NCI-H2171 treated with DMSO at 0.1 percent for 48 hours (cell line): Measurements from ENCODE around the gene LGI4.
A peak's percentile ranks its signal among the peaks of the same experiment; 100 is the strongest.

Source experiments
- DNase-seq: peaks from one replicate; lab custom pipeline; 2025; lab: John Stamatoyannopoulos, UW

The LGI4 gene

GRCh38 chr19:35123573-35123972 lies 11.3 kb downstream of the LGI4 start:
- DNase-seq, result peak; percentile 29

- DNase-seq, result peak; percentile 54
Observed at GRCh38 chr19:35122687-35123551, 11.9 kb downstream of the LGI4 start.

DNA sequence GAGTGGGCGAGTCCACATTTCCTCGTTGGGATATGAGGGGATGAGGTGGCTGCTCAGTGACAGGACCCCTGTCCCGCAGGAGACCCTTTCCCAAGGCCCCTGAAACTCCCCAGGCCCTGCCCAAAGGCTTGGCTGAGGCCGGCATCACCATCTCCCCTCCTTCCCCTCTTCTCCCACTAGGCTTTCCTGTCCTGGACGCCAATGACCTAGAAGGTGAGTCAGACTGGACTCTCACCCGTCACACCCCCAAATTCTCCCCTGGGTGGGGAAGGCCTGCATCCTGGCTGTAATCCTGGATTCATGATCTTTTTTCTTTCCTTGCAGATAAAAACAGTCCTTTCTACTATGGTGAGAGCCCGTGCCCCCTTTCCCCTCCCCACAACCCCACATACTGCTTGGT lies 14.0 kb downstream of the LGI4 start:
- DNase-seq, result no peak

- peak; percentile 91 for DNase-seq
Observed at GRCh38 chr19:35120492-35120891, 14.4 kb downstream of the LGI4 start.

DNA sequence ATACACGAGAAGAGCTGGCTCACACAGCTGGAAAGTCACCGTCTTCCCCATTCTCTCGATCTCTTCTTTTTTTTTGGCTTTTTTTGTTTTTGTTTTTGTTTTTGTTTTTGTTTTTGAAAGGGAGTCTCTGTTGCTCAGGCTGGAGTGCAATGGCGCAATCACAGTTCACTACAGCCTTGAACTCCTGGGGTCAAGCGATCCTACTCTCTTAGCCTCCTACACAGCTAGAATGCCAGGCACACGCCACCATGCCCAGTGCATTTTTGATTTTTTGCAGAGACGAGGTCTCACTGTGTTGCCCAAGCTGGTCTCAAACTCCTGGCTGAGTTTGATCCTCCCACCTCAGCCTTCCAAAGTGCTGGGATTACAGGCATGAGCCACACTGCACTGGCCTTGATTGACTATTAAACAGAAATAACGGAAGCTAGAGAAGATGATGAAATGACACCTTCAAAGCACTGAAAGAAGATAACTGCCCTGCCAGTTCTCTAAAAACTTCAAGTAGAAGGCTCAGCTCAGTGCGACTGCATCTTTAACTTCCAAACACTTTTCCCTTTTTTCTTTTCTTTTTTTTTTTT lies 15.2 kb downstream of the LGI4 start:
- DNase-seq, result no peak

DNA sequence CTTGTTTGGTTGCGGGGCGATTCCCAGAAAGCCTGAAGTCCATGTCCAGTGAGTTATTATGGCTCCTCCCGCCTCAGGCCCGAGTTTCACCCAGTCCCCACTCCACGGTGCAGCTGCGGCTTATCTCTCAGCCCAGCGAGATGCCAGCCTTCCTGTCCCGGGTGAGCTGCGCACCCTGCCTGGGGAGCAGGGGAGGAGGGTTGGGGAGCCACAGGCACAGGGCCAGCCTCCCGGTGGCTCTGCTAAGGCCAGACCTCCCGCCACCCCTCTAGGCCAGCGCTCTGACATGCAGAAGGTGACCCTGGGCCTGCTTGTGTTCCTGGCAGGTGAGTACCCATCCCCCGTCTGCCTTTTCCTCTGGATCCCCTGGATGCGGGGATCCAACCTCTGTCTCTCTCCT lies 15.8 kb downstream of the LGI4 start:
- no peak for DNase-seq

- DNase-seq, result no peak
Observed at GRCh38 chr19:35118268-35119020, 16.4 kb downstream of the LGI4 start.

DNA sequence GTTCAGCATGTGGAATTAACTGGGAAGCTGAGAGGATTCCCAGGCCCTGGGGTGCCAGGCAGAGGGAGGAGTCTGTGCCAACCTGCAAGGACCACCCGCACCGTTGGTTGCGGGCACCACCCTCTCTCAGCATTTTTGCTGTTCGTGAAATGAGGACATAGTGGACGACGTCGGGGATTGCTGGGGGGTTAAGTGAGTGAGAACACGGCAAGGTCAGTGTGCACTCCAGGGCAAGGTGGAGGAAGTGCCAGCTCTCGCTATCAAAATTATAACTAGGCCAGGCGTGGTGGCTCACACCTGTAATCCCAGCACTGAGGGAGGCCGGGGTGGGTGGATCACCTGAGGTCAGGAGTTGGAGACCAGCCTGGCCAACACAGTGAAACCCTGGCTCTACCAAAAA lies 17.1 kb downstream of the LGI4 start:
- DNase-seq, result no peak

- peak; percentile 38 for DNase-seq
Observed at GRCh38 chr19:35117116-35117515, 17.7 kb downstream of the LGI4 start.

DNA sequence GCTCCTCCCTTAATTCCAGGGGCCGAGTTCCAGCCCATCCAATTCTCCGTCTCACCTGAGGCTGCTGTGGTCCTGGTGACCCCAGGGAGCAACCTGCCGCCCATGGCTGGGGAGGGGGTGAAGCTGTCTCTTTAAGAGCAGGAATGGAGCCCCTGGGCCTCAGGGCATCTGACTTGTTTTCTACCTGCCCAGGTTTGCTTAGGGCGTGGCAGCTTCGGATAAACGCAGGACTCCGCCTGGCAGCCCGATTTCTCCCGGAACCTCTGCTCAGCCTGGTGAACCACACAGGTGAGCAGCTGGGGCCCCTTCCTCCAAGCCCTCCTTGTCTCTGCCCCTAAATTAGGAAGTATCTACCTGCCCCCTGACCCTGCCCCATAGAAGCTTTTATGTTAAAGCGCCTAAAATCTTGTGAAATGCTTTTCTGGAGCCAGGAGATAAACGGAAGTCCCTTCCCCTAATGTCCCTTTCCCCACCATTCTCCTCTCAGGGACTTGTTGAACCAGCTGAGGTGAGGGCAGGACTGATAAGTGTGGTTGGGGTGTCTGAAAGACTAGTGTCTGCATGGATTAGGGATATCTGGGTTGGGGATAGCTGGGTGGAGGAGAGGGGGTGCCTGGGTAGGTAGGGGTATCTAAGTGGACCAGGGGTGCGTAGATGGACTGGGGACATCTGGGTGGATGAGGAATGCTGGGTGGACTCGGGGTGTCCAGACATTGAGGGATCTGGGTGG lies 18.6 kb downstream of the LGI4 start:
- no peak for DNase-seq

DNA sequence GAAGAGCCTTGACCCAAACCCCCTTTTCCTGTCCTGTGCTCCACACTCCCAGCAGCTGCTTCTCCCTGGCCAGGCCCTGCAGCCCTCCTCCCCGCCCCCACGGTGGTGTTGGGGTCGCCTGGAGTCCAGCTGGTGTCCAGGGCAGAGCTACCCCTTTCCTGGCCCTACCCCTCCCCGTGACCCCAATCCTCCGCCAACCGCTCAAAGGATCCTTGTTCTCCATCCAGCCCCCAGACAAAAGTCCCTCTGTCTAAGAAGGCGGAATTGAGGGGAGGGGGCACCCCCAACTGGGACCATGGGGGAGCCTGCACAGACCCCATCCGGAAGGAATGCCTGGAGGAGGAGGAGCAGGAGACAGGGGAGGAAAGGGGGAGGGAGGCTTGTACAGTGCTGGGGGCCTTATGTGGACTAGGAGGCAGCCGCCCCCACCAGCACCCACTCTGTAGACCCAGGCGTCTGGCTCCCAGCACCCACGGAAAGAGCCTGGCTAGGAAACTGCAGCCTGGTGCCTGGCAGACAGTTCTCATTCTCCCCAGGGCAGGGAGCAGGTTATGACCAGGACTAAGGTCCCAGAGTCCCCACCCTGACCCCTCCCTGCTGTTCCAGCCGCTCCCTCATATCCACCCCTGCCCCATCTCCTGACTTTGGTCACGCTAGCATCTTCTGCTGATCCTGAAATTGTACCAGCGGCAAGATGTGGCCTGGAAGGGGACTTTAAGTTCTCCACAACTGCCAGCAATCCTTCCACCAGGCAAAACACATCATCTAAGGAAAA lies 19.5 kb downstream of the LGI4 start, which contains the start of gene FXYD3:
Gene FXYD3 (plus strand): TSS at position 647 of the 775 bp plus-strand sequence. CDS start 3,554 bp downstream, outside the sequence.
- DNase-seq, result no peak

DNA sequence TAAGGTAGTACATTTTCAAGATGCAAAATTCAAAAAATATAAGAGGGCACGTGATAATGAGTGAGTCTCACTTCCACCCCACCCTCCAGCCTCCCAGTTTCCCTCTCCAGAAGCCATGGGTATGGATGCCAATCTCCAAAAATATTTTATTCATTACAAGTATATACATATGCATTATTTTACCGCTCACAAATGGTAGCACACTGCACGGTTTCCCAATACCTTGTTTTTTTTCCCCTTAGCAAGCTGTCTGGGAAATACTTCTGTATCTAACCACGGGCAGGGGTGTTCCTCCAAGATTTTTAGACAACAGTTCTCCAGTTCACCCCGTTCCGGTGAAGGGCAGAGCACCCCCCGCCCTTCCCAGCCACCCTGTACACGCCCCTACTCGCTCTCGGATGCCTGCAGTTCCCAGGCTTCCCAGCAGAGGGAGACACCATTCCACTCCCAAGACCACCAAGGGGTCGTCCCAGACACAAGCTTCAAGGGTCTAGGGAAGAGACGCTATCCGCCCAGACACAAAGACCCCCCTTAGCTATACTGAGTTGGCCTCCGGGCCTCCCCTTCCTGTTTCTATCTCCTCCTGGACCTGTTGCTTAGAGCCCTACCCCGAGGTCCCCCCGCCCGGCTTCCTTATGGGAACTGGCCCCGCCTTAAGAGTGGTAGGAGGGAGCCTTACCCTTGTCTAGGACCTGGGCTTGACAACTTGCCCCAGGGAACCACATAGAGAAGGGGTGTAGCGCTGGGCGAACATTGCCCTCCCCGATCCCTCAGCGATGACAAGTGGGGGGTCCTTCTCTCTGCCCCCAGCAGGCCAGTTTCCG lies 20.3 kb downstream of the LGI4 start:
- peak; percentile 64 for DNase-seq

- DNase-seq, result no peak
Observed at GRCh38 chr19:35112995-35113688, 21.7 kb downstream of the LGI4 start.

DNA sequence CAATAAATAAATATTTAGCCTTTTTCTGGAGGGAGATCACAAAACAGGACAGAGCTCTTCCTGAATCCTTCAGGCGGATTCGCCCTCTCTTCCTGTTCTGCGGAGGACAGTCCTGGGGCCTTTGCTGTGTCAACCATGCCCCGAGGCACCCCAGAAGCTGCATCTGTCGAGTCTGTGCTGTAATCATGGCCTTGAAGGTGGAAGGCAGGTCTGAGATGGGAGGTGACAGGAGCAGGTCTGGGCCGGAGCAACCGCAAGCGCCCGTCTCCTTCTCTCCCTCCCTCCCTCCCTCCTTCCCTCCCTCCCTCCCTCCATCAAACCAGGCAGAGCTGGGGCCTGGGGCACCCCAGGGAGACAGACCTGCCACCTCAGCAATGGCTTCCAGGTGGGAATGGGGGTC lies 23.9 kb downstream of the LGI4 start:
- DNase-seq, result no peak

- no peak for DNase-seq
Observed at GRCh38 chr19:35109395-35110112, 25.3 kb downstream of the LGI4 start.

GRCh38 chr19:35108730-35109129 lies 26.1 kb downstream of the LGI4 start:
- no peak for DNase-seq

DNA sequence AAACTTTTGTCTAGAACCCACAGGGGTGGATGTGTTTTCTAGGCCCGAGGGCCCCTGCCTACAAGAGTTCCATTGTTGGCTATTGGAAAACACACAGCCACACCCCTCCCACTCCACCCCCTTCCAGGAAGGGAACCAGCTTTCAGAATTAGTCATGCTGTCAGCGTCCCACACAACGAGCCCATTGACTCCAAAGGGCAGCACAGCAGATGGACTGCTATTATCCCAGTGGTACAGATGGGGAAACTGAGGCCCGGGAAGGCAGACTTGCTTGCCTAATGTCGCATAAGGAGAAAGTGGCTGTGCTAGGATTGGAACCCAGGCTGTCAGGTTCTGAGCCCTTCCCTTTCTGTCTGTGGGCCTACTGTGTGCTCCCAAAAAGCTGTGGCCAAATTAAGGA lies 27.3 kb downstream of the LGI4 start:
- DNase-seq, result no peak

- DNase-seq, result no peak
Observed at GRCh38 chr19:35106898-35107541, 27.8 kb downstream of the LGI4 start.

DNA sequence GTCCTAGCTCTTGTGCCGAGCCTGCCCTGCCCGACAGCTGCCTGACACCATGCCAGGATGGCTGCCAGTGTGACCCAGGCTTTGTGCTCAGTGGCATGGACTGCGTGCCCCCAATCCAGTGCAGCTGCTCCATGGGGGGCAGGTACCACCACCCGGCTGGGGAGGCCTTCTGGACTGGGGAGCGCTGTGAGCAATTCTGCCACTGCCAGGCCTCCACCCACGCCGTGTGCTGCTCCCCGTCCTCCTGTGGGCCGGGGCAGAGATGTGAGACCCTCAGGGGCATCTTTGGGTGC lies 28.6 kb downstream of the LGI4 start:
- DNase-seq, result no peak
